Type B pancreatic cell (in vitro differentiated cells): ENCODE measurements around the gene ARNT2. TPM values are rescaled to one million over a fixed set of nuclear protein-coding genes. Genes with fewer than 3 reads are reported as not detected.

ENCODE experiments used
- DNase-seq: peaks from one replicate; pipeline ENCODE4 v3.0.0; 2021; ENCODE audit warnings: mixed read lengths; ENCODE audit not compliant: unreplicated experiment; ENCODE audit errors: extremely low spot score
- H3K27ac Mint-ChIP-seq: 2 replicates; pipeline ENCODE4 v1.8.0; 2021; ENCODE audit warnings: mild to moderate bottlenecking, mixed read lengths
- H3K27me3 Mint-ChIP-seq: 2 replicates; pipeline ENCODE4 v1.8.0; 2021; ENCODE audit warnings: mixed read lengths
- H3K36me3 Mint-ChIP-seq: 2 replicates; pipeline ENCODE4 v1.8.0; 2021; ENCODE audit warnings: mixed read lengths
- H3K4me1 Mint-ChIP-seq: one replicate; pipeline ENCODE4 v1.8.0; 2021; ENCODE audit warnings: mixed read lengths; ENCODE audit not compliant: unreplicated experiment
- H3K4me3 Mint-ChIP-seq: 2 replicates; pipeline ENCODE4 v1.8.0; 2021; ENCODE audit warnings: mild to moderate bottlenecking, mixed read lengths
- H3K9me3 Mint-ChIP-seq: 2 replicates; pipeline ENCODE4 v1.8.0; 2021; ENCODE audit warnings: mixed read lengths
- total RNA-seq: library from RNA; stranded (reverse); gene quantifications from 2 replicates; pipeline ENCODE4 v1.2.1, GENCODE V29; 2021; ENCODE audit warnings: low replicate concordance
- TF ChIP-seq, protein P1 (sequence below): fragments of 200-600 bp; sonication (generic); conservative IDR thresholded peaks from 2 replicates; pipeline ENCODE4 v1.5.0; 2021; ENCODE audit warnings: antibody characterized with exemption, mild to moderate bottlenecking

The ARNT2 gene
- total RNA-seq, 1 donor from 2014 or later = 22.4 TPM

GRCh38 chr15:80531796-80532195, 127.6 kb downstream of the ARNT2 start:
- TF ChIP-seq, protein P1, sequence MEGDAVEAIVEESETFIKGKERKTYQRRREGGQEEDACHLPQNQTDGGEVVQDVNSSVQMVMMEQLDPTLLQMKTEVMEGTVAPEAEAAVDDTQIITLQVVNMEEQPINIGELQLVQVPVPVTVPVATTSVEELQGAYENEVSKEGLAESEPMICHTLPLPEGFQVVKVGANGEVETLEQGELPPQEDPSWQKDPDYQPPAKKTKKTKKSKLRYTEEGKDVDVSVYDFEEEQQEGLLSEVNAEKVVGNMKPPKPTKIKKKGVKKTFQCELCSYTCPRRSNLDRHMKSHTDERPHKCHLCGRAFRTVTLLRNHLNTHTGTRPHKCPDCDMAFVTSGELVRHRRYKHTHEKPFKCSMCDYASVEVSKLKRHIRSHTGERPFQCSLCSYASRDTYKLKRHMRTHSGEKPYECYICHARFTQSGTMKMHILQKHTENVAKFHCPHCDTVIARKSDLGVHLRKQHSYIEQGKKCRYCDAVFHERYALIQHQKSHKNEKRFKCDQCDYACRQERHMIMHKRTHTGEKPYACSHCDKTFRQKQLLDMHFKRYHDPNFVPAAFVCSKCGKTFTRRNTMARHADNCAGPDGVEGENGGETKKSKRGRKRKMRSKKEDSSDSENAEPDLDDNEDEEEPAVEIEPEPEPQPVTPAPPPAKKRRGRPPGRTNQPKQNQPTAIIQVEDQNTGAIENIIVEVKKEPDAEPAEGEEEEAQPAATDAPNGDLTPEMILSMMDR = no peak
- Mint-ChIP-seq H3K4me3 (no peak overlapping the region), H3K27me3 (no peaks in the 10 kb centered on the region), H3K36me3 (peaks cover 34% of the 10 kb centered on the region), H3K4me1 (no peaks in the 10 kb centered on the region), H3K9me3 (peaks cover 18% of the 10 kb centered on the region), H3K27ac (no peak overlapping the region)
- no peak for DNase-seq

DNA sequence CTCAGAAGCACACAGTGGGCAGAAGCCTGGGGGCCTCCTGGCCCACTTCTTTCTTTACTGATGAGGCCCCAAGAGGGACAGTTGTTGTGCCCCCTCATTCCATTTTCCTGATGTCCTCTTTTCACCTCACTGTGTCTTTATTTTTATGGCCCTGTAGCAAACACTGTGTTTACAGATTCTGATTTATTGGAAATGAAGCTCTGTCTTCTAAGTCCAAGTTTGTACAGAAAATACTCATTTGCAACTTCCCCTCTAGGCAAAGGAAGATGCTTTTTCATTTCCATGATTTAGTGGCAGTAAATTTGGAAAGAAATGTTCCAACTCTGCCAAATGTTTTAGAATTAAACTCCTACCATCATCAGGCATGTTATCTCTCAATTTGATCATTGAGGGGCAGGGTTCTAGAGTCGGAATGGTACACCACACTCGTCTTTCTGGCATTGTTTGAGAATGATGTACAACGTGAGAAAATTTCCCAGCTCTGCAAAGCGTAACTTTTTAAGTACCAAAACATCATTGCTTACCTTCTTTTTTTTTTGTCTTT, 129.7 kb downstream of the ARNT2 start:
- DNase-seq = no peak
- no peak overlapping the region for H3K27ac Mint-ChIP-seq
- no peaks in the 10 kb centered on the region for H3K27me3 Mint-ChIP-seq
- TF ChIP-seq, protein P1 = no peak
- no peaks in the 10 kb centered on the region for H3K4me1 Mint-ChIP-seq
- no peak overlapping the region for H3K4me3 Mint-ChIP-seq
- H3K36me3 Mint-ChIP-seq = peaks cover 30% of the 10 kb centered on the region
- peaks cover 18% of the 10 kb centered on the region for H3K9me3 Mint-ChIP-seq

DNA sequence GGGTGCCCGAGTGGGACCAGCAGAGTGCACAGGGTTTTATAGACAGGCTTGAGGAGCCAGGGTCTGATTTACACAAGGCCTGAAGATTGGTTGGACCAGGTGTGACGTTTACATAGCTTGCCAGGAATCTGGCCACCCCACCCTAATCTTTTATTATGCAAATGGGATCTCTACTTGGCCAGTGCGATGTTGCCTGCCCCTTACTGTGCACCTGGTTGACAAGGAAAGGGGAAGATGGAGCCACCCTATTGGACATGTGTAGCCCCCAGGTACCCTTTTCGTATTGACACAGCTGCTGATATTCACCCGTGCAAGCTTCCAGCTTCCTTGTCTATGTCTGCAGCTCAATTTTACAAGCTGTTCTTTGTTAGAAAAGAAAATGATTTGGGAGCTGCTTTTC, 132.0 kb downstream of the ARNT2 start:
- TF ChIP-seq, protein P1 = no peak
- H3K36me3 Mint-ChIP-seq = peaks cover 30% of the 10 kb centered on the region
- DNase-seq = no peak
- no peak overlapping the region for H3K27ac Mint-ChIP-seq
- no peak overlapping the region for H3K4me3 Mint-ChIP-seq
- no peaks in the 10 kb centered on the region for H3K27me3 Mint-ChIP-seq
- peaks cover 18% of the 10 kb centered on the region for H3K9me3 Mint-ChIP-seq
- H3K4me1 Mint-ChIP-seq = no peaks in the 10 kb centered on the region

DNA sequence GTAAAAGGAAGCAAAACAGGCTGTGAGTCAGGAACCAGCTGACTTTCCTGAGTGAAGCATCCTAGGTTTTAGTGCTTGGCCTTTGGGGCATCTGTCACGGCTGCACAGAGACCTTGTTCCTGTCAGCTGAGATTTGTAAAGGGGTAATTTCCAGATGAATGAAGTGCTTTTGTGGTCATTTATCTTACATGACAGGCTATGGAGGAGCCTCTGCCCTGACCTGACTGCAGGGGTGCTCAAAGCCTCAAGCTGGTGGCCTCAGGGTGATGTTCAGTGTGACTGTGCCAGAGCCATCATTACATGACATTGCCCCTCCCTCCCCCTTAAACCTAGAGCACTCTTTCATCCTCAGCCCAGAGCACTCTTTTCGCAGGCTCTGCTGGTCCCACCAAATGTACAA, 132.5 kb downstream of the ARNT2 start:
- Mint-ChIP-seq H3K27me3 (no peaks in the 10 kb centered on the region), H3K27ac (no peak overlapping the region), H3K36me3 (peaks cover 28% of the 10 kb centered on the region), H3K9me3 (peaks cover 18% of the 10 kb centered on the region), H3K4me3 (no peak overlapping the region), H3K4me1 (no peaks in the 10 kb centered on the region)
- DNase-seq = no peak
- TF ChIP-seq, protein P1 = no peak

- H3K4me1 Mint-ChIP-seq = peaks cover 5% of the 10 kb centered on the region
- TF ChIP-seq, protein P1 = no peak
- no peak for DNase-seq
- H3K27me3 Mint-ChIP-seq = no peaks in the 10 kb centered on the region
- H3K4me3 Mint-ChIP-seq = no peak overlapping the region
- no peaks in the 10 kb centered on the region for H3K9me3 Mint-ChIP-seq
- H3K36me3 Mint-ChIP-seq = no peaks in the 10 kb centered on the region
- no peak overlapping the region for H3K27ac Mint-ChIP-seq
Observed at GRCh38 chr15:80545078-80545477, 140.9 kb downstream of the ARNT2 start.

- Mint-ChIP-seq H3K9me3 (no peaks in the 10 kb centered on the region), H3K4me1 (peaks cover 12% of the 10 kb centered on the region)
Observed at GRCh38 chr15:80547264-80547663, 143.1 kb downstream of the ARNT2 start.

More at GRCh38 chr15:80547264-80547663, 143.1 kb downstream of the ARNT2 start:
- Mint-ChIP-seq H3K36me3 (peaks cover 5% of the 10 kb centered on the region), H3K27me3 (no peaks in the 10 kb centered on the region), H3K27ac (no peak overlapping the region), H3K4me3 (no peak overlapping the region)
- no peak for DNase-seq
- TF ChIP-seq, protein P1 = no peak
